ENCODE measurements around the gene RRN3.

DNA sequence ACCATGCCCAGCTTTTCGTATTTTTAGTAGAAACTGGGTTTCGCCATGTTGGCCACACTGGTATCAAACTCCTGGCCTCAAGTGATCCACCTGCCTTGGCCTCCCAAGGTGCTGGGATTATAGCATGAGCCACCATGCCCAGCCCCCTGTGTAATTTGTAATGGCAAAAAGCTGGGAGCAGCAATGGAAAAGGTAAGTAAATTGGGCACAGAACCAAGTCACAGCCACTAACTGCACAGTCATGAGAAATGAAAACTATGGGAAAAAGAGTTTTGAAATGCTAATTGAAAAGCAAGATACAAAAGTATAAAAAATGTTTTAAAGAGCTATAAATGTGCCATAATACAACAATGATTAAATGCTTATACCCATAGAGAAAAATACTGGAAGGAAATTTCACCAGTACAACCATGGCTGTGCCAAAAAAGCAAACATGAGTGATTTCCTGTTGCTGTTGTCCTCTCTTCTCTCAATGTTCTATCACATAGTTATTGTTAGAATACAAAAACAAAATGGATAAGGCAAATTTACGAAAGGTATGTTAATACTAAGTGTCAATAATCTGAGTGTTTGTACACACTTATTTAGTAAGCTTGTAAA, 44.4 kb downstream of the RRN3 start:
- TF ChIP-seq, protein P1, sequence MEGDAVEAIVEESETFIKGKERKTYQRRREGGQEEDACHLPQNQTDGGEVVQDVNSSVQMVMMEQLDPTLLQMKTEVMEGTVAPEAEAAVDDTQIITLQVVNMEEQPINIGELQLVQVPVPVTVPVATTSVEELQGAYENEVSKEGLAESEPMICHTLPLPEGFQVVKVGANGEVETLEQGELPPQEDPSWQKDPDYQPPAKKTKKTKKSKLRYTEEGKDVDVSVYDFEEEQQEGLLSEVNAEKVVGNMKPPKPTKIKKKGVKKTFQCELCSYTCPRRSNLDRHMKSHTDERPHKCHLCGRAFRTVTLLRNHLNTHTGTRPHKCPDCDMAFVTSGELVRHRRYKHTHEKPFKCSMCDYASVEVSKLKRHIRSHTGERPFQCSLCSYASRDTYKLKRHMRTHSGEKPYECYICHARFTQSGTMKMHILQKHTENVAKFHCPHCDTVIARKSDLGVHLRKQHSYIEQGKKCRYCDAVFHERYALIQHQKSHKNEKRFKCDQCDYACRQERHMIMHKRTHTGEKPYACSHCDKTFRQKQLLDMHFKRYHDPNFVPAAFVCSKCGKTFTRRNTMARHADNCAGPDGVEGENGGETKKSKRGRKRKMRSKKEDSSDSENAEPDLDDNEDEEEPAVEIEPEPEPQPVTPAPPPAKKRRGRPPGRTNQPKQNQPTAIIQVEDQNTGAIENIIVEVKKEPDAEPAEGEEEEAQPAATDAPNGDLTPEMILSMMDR (IDR thresholded peaks at IDR 0.05; ENCODE audit: insufficient read depth, low read length, poor library complexity, severe bottlenecking) = no peak
- TF ChIP-seq EZH2phosphoT487 (conservative IDR thresholded peaks at IDR 0.05; ENCODE audit: low read length) = no peak

Data from SU-DHL-6 (cell line).